ENCODE measurements around the gene SH3PXD2A.
"Not testable (repeated sequence)": the region's sequence is repeated elsewhere in the genome, so short reads cannot be mapped to it uniquely, and the experiment has no call there.

The SH3PXD2A gene

DNA sequence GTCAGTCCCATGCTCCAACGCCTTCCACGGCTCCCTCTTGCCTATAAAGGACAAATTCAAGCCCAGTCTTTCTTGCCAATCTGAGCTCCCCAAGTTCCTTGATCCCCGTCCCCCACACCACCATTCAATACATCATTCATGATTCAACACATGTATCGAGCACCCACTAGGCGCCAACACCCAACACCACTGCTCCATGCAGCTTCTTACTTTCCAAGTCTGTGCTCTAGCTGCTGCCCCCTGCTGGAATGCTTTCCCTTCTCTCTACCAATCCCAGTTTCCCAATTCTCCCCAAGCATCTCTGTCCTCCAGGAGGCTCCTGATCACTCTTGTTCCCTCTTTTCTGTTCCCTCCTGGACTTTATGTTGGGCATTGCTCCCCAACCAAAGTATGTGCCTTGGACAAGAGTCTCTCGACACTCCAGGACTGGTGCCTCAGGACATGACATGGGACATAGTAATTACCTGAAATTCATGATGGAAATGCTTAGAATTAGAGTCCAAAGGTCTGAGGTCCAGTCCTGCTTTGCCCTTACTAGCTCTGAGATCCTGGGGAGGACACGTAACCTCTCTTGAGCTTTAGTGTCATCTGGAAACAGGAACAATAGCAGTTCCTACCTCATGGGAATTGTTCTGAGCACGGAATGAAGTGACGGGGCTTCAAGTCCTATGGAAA lies 189.2 kb downstream of the SH3PXD2A start:
- no peak for DNase-seq (ENCODE audit: low read depth in 3 of 3)

DNA sequence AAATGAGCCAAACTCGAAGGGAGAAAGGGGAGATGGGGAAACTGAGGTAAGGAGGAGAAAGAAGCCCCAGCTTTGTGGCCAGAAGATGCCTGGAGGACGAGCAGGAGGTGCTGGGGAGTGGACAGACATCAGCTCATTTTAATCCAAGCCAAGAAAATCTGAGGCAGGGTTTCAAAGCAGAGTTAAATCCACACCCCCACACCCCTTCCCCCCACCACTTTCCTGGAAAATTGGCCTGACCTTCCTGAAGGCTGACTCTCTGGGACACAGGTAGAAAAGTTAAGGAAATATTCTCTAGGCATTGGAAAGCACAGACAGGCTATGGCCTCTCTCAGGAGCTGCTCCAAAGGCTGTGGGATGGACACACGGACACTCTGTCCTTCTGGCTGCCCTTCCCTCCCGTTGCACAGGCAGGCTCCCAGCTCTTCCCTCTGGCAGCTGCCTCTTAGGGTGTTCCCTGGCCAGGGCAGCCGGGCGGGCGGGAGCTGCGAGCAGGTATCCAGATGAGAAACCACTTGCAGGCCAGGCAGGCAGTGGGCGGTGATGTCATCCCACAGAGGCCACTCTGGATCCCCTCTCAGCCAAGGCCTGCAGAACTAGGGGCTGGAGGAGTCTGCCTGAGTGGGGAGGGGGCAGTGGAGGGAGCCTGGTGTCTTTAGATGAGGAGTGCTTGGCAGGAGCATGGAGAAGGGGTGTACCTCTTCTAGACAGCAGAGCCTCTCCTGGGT lies 190.1 kb downstream of the SH3PXD2A start:
- no peak for DNase-seq (ENCODE audit: low read depth in 3 of 3)

GRCh38 chr10:103663802-103664201 lies 191.6 kb downstream of the SH3PXD2A start:
- DNase-seq (ENCODE audit: low read depth in 3 of 3) = no peak

- DNase-seq (ENCODE audit: low read depth in 3 of 3) = no peak
These were observed 192.1 kb downstream of the SH3PXD2A start for GRCh38 chr10:103663236-103663635.

DNA sequence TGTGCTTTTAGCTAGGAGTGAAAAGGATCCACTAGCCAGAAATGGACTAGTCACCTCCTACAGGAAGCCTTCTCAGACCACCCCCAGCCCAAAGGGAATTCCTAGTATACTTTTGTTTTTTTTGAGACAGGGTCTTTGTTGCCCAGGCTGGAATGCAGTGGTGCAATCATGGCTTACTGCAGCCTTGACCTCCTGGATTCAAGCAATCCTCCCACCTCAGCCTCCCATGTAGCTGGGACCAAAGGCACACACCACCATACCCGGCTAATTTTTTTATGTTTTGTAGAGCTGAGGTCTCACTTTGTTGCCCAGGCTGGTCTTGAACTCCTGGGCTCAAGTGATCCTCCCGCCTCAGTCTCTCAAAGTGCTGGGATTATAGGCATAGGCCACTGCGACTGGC lies 192.7 kb downstream of the SH3PXD2A start:
- DNase-seq (ENCODE audit: low read depth in 3 of 3) = not testable (repeated sequence)

DNA sequence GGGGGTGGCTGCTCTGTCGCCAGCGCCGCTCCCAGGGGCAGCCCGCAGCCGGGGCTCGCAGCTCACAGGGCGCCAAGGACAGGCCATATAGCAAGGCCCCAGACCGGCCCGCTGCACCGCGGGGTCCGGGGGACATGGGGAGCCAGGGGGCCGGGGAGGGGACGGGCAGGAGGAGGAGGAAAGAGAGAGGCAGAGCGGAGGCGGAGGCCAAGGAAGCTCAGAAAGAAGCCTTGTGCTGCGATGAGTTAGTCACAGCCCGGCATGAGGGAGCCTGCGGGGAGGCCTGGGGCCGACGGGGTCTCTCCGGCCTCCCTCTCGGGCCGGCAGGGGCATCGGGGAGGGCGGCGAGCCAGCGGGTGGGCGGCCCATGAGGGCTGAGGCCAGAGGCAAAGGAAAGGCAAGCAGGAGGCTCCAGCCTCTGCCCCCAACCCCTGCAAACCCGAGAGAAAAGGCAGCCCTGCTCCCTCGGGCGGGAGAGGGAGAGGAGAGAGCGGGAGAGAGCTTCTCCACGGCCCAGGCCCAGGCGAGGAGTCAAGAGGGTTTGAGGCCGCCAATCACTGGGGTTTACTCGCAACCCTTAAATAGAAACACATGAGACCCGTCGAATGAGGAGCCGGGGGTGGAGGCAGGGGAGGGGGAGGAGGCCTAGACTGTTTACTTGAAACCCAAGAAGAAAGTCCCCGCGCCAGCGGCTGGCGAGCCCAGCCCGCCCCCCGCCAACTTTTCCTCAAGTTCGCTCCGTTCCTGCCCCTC lies 194.0 kb downstream of the SH3PXD2A start:
- peak in 2 of 3 experiments; percentile 10 to 15 for DNase-seq (ENCODE audit: low read depth in 3 of 3)

DNA sequence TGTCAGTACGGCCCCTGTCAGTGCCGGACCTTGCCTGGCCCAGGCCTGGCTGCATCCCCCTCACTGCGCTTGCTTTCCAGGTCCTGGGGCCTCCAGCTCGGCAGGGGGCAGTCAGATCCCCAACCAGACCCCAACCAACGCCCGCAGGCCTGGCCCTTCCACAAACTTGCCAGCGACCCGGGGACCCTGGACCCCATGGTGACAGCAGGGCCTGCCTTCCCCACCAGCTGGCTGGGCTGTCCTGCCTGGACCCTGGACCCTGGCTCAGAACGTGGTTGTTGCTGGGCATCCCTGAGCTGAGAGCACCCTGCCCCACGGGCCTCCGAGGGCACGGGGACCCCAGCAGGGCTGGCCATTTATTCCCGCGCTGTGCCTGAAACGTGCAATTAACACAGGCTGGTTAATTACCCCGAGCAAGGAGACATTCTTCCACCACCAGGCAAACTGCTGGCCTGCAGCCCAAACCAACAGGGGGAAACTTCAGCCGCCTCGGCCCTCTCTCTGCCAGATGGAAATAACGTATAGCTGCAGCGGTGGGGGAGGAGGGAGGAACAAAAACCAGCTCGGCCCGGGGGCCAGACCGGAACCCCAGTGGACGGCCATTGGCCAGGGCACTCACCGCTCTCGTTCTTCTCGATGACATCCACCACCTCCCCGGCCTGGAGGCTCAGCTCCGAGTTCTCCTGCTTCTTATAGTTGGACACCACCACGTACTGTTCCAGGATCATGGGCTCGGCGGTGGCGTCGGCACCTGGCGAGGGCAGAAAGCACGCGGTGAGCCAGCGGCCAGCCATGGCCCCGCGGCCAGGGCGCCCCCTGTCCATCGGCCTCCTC lies 194.8 kb downstream of the SH3PXD2A start:
- no peak for DNase-seq (ENCODE audit: low read depth in 3 of 3)

DNA sequence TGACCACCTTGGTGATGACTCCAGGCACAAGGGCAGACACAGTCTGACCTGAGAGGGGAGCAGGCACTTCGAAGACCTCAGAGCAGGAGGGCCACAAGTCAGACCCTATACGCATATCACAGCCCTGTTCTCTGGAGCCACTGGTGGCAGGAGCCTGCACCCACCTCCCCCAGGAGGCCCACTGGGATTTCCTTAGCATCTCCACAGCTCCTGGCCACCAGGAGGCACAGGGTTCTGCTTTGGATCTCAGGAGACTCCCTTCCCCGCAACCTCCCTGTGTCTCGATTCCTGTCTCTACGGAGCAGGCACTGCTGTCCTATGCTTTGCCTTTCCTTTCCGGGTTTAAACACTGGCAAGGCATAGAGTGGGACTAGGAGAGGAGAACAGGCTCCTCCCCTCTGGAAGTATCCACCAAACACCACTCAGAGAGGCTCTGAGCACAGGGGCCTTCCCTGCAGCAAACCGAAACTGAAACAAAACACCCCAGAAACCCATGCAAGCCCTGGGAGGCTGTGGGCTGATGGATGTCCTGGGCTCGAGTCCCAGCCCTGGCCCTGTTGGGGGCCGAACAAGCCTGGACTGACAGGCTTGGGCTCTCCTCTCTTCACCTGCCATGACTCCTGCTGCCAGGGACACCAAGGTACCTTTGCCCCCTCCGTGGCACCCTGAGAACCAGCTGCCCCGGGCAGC lies 195.6 kb downstream of the SH3PXD2A start:
- peak; percentile 19 to 28 (median 26) for DNase-seq (ENCODE audit: low read depth in 3 of 3)

- DNase-seq (ENCODE audit: low read depth in 3 of 3) = no peak
These were observed 197.3 kb downstream of the SH3PXD2A start for GRCh38 chr10:103658049-103658577.

GRCh38 chr10:103657061-103657591 lies 198.2 kb downstream of the SH3PXD2A start:
- DNase-seq (ENCODE audit: low read depth in 3 of 3) = no peak

DNA sequence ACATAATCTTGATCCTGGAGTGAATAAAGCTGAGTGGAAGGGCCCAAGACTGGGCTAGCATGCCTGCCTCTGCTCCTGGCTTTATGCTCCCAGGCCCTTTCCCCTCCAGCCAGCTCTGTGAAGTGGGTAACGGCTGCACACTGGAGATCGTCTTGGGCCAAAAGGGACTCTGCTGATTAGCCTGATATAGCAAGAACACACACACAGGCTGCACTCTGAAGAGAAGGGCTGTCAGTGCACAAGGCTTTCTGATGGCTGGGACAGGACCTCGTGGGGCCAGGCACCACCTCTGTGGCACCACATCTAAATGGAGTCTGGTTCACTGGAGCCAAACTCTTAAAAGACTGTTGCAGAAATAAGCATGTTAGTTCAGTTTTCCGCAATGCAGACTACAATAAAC lies 200.5 kb downstream of the SH3PXD2A start:
- no peak for DNase-seq (ENCODE audit: low read depth in 3 of 3)

DNA sequence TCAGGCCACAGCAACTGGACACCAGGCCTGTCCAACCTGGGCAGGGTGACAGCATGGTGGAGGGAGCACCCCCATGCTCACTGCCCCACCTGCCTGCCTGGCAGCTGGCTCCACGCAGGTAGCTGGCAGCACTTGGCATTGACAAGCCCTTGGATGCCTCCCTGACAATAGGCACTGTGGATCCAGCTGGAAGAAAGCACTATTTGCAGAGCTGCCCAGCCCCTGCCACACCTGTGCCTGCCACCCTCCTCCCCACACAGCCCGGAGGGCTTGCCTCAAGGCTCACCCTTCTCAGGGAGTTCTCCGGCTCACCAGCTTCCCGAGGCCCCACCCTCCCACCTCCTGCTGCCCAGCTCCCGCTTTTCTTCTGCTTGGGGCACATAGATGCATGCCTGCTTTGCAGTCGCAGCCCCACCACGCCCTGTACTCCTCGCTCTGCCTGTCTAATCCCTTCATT lies 201.8 kb downstream of the SH3PXD2A start:
- DNase-seq (ENCODE audit: low read depth in 3 of 3) = no peak

GRCh38 chr10:103652599-103653281 lies 202.6 kb downstream of the SH3PXD2A start:
- DNase-seq (ENCODE audit: low read depth in 3 of 3) = no peak

DNA sequence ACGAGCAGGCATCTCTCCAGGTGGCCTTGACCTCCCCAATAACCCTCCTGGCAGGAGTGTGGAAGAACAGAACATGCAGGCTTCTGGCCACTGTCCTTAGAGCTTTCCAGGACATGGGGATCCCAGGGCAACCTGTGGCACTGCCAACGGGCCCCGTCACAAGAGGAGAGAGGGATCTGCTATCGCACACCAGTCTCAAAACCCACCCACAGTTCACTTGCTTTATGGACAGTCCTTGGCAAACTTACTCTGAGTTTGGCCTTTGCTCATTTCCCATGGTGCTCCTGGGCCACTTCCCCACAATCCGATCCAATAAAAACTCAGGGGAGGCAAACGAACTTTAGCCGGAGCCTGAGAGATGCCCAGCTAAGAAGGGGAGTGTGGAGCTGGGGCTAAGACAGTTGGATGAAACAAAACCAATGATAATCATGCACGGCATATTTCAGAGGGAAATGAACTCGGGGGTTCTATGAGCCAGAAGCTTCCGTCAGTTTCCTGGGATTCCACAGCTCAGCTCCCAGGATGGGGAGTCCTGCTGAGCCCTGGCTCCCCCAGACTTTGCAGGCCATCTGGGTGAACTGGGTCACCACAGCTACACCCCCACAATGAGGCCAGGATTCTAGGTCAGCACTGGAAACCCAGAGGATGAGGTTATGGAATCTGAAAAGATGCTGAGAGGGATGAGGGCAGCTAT lies 203.4 kb downstream of the SH3PXD2A start:
- no peak for DNase-seq (ENCODE audit: low read depth in 3 of 3)

DNA sequence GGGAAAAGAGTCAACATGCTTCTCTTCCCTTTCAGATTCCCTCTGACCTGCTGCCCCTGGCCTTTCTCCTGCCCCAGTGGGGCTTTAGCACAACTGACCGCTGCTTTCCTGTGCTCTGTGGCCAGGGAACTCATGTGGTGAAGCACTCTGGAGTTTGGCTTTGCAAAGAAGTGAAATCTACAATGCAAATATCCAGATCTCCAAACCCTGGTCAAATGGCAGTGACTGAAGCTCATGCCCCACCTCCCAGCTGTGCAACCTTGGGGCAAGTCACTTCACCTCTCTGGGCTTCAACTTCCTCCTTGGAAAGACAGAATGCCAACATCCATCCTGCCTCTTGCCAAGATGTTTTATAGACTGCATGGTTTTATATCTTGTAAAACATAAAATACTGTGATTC lies 204.0 kb downstream of the SH3PXD2A start:
- DNase-seq (ENCODE audit: low read depth in 3 of 3) = no peak

- no peak for DNase-seq (ENCODE audit: low read depth in 3 of 3)
These were observed 205.5 kb downstream of the SH3PXD2A start for GRCh38 chr10:103649654-103650423.

DNA sequence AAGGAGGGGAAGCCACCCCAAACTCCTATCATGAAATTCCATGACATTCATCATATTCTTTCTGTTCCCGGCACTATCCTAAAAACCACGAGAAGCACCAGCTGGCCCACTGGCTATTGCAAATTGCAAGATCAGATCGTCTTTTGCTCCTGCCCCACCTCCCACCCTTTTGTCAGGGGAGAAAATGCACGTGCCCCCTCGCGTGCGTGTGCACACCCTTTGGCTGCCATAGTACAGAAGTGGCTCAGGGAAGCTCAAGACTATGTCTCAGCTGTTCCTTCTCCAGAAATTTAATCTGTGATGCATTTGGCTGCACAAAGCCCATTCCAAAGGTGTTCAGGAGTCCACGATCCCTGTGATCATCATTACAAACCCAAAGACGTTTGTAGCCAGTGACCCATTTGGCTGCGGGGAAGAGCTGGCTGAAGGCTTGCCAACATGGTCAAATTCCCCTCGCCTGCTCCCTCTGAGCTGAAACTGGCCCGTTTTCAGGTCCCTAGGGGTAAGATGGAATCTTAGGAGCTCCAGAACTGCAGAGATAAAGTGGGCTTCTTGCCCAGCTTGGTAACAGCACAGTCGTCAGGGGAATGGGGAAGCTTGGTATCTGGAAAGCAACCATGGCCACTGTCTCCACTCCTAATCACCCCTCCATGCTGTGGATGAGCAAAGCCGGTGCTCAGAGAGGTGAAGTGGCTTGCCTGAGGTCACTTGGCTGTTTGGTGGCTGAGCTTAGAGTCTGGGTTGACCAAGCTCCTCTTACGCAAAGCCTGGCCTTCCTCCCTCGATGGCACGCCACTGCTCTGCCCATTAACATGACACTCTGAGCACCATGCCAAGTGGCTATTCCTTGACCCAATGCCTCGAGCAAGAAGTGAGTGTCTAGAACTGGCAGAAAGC lies 206.5 kb downstream of the SH3PXD2A start:
- DNase-seq (ENCODE audit: low read depth in 3 of 3) = no peak

- no peak for DNase-seq (ENCODE audit: low read depth in 3 of 3)
These were observed 207.1 kb downstream of the SH3PXD2A start for GRCh38 chr10:103648251-103648635.

All from stimulated activated CD4-positive, alpha-beta T cell treated with anti-CD3 and anti-CD28 coated beads, TNF-alpha, amount 100 ng/mL, for 4 hours (primary cell).